Activated T-helper 17 cell treated with anti-CD3 and anti-CD28 coated beads, Interleukin-2, amount 50 U/mL, for 72 hours (primary cell): ENCODE results near the gene PIAS2. TPM values are rescaled to one million over a fixed set of nuclear protein-coding genes. Genes with fewer than 3 reads are reported as not detected.
"Not testable (repeated sequence)": the region's sequence is repeated elsewhere in the genome, so short reads cannot be mapped to it uniquely, and the experiment has no call there.

ENCODE experiments used
- ATAC-seq: fragments of 150-1000 bp; cut with Tn5 transposase; replicated peaks from 2 replicates; pipeline ENCODE4 v1.10.0; 2021; ENCODE audit warnings: mild to moderate bottlenecking, moderate library complexity
- H3K27ac Mint-ChIP-seq: one replicate; pipeline ENCODE4 v1.8.0; 2022; ENCODE audit warnings: mixed read lengths
- H3K27me3 Mint-ChIP-seq: one replicate; pipeline ENCODE4 v1.8.0; 2022; ENCODE audit warnings: mixed read lengths
- H3K36me3 Mint-ChIP-seq: one replicate; pipeline ENCODE4 v1.8.0; 2022; ENCODE audit warnings: low read depth, mild to moderate bottlenecking, mixed read lengths
- H3K4me1 Mint-ChIP-seq: one replicate; pipeline ENCODE4 v1.8.0; 2022; ENCODE audit warnings: mixed read lengths
- H3K4me3 Mint-ChIP-seq: one replicate; pipeline ENCODE4 v1.8.0; 2022; ENCODE audit warnings: mild to moderate bottlenecking, mixed read lengths
- H3K9me3 Mint-ChIP-seq: one replicate; pipeline ENCODE4 v1.8.0; 2022; ENCODE audit warnings: mixed read lengths
- total RNA-seq, 2 donors: library from RNA; stranded (reverse); gene quantifications; one replicate each; pipeline ENCODE4 v1.2.3, GENCODE V29; 2022

The PIAS2 gene
- total RNA-seq, 2 donors from 2014 or later, result 20.0 to 27.3 TPM

GRCh38 chr18:46831434-46831833 lies 85.9 kb downstream of the PIAS2 start:
- Mint-ChIP-seq H3K27ac (no peak overlapping the region), H3K4me1 (no peaks in the 10 kb centered on the region), H3K4me3 (no peak overlapping the region), H3K9me3 (no peaks in the 10 kb centered on the region), H3K27me3 (no peaks in the 10 kb centered on the region), H3K36me3 (peaks cover 78% of the 10 kb centered on the region)
- no peak for ATAC-seq

GRCh38 chr18:46830633-46831032 lies 86.7 kb downstream of the PIAS2 start:
- no peak for ATAC-seq
- Mint-ChIP-seq H3K4me3 (no peak overlapping the region), H3K27ac (no peak overlapping the region), H3K9me3 (no peaks in the 10 kb centered on the region), H3K27me3 (no peaks in the 10 kb centered on the region), H3K36me3 (peaks cover 76% of the 10 kb centered on the region), H3K4me1 (no peaks in the 10 kb centered on the region)

- no peaks in the 10 kb centered on the region for H3K27me3 Mint-ChIP-seq
These were observed 87.4 kb downstream of the PIAS2 start for GRCh38 chr18:46829947-46830346.

GRCh38 chr18:46829531-46829930 lies 87.8 kb downstream of the PIAS2 start:
- no peaks in the 10 kb centered on the region for H3K27me3 Mint-ChIP-seq
- H3K9me3 Mint-ChIP-seq, result no peaks in the 10 kb centered on the region
- no peak overlapping the region for H3K4me3 Mint-ChIP-seq
- no peak for ATAC-seq
- no peaks in the 10 kb centered on the region for H3K4me1 Mint-ChIP-seq
- peaks cover 76% of the 10 kb centered on the region for H3K36me3 Mint-ChIP-seq
- H3K27ac Mint-ChIP-seq, result no peak overlapping the region

More at GRCh38 chr18:46829947-46830346, 87.4 kb downstream of the PIAS2 start:
- Mint-ChIP-seq H3K4me1 (no peaks in the 10 kb centered on the region), H3K4me3 (no peak overlapping the region), H3K36me3 (peaks cover 77% of the 10 kb centered on the region), H3K9me3 (no peaks in the 10 kb centered on the region), H3K27ac (no peak overlapping the region)
- ATAC-seq, result no peak

- H3K27me3 Mint-ChIP-seq, result no peaks in the 10 kb centered on the region
- peak overlapping the region; percentile 79 for H3K27ac Mint-ChIP-seq
- peaks cover 6% of the 10 kb centered on the region for H3K4me1 Mint-ChIP-seq
- H3K9me3 Mint-ChIP-seq, result no peaks in the 10 kb centered on the region
- ATAC-seq, result peak; percentile 67
- H3K36me3 Mint-ChIP-seq, result peaks cover 60% of the 10 kb centered on the region
- H3K4me3 Mint-ChIP-seq, result peak overlapping the region; percentile 19
These were observed 95.2 kb downstream of the PIAS2 start for GRCh38 chr18:46821856-46822711.

- H3K4me3 Mint-ChIP-seq, result no peak overlapping the region
- H3K27me3 Mint-ChIP-seq, result no peaks in the 10 kb centered on the region
- H3K36me3 Mint-ChIP-seq, result peaks cover 49% of the 10 kb centered on the region
- H3K9me3 Mint-ChIP-seq, result no peaks in the 10 kb centered on the region
- no peak for ATAC-seq
- H3K27ac Mint-ChIP-seq, result no peak overlapping the region
- H3K4me1 Mint-ChIP-seq, result peaks cover 6% of the 10 kb centered on the region
These were observed 96.4 kb downstream of the PIAS2 start for GRCh38 chr18:46820863-46821262.

GRCh38 chr18:46815661-46816060 lies 101.6 kb downstream of the PIAS2 start:
- Mint-ChIP-seq H3K4me1 (peaks cover 4% of the 10 kb centered on the region), H3K36me3 (peaks cover 5% of the 10 kb centered on the region), H3K27ac (no peak overlapping the region), H3K4me3 (no peak overlapping the region), H3K9me3 (no peaks in the 10 kb centered on the region), H3K27me3 (no peaks in the 10 kb centered on the region)
- ATAC-seq, result no peak

GRCh38 chr18:46814399-46814798 lies 102.9 kb downstream of the PIAS2 start:
- H3K4me3 Mint-ChIP-seq, result no peak overlapping the region
- peaks cover 4% of the 10 kb centered on the region for H3K4me1 Mint-ChIP-seq
- no peaks in the 10 kb centered on the region for H3K27me3 Mint-ChIP-seq
- ATAC-seq, result no peak
- H3K9me3 Mint-ChIP-seq, result no peaks in the 10 kb centered on the region
- no peaks in the 10 kb centered on the region for H3K36me3 Mint-ChIP-seq
- H3K27ac Mint-ChIP-seq, result no peak overlapping the region

GRCh38 chr18:46812311-46812710 lies 105.0 kb downstream of the PIAS2 start:
- no peaks in the 10 kb centered on the region for H3K9me3 Mint-ChIP-seq
- peaks cover 4% of the 10 kb centered on the region for H3K4me1 Mint-ChIP-seq
- H3K36me3 Mint-ChIP-seq, result no peaks in the 10 kb centered on the region
- no peaks in the 10 kb centered on the region for H3K27me3 Mint-ChIP-seq
- ATAC-seq, result no peak
- no peak overlapping the region for H3K27ac Mint-ChIP-seq
- H3K4me3 Mint-ChIP-seq, result no peak overlapping the region

GRCh38 chr18:46810481-46811000 lies 106.8 kb downstream of the PIAS2 start:
- Mint-ChIP-seq H3K4me1 (peaks cover 4% of the 10 kb centered on the region), H3K36me3 (no peaks in the 10 kb centered on the region), H3K4me3 (no peak overlapping the region), H3K27ac (no peak overlapping the region), H3K27me3 (no peaks in the 10 kb centered on the region), H3K9me3 (no peaks in the 10 kb centered on the region)
- ATAC-seq, result no peak

GRCh38 chr18:46809145-46809544 lies 108.2 kb downstream of the PIAS2 start:
- Mint-ChIP-seq H3K27me3 (no peaks in the 10 kb centered on the region), H3K9me3 (no peaks in the 10 kb centered on the region), H3K4me1 (peaks cover 4% of the 10 kb centered on the region), H3K27ac (no peak overlapping the region), H3K4me3 (no peak overlapping the region), H3K36me3 (no peaks in the 10 kb centered on the region)
- ATAC-seq, result no peak

GRCh38 chr18:46795945-46796344 lies 121.4 kb downstream of the PIAS2 start:
- not testable (repeated sequence) for H3K36me3 Mint-ChIP-seq, H3K9me3 Mint-ChIP-seq, H3K27me3 Mint-ChIP-seq, H3K4me3 Mint-ChIP-seq, ATAC-seq, H3K4me1 Mint-ChIP-seq, H3K27ac Mint-ChIP-seq

GRCh38 chr18:46794607-46795006 lies 122.7 kb downstream of the PIAS2 start:
- ATAC-seq, result no peak
- H3K27me3 Mint-ChIP-seq, result no peaks in the 10 kb centered on the region
- H3K9me3 Mint-ChIP-seq, result no peaks in the 10 kb centered on the region
- no peaks in the 10 kb centered on the region for H3K36me3 Mint-ChIP-seq
- H3K4me1 Mint-ChIP-seq, result no peaks in the 10 kb centered on the region
- H3K4me3 Mint-ChIP-seq, result no peak overlapping the region
- no peak overlapping the region for H3K27ac Mint-ChIP-seq

GRCh38 chr18:46793565-46793964 lies 123.7 kb downstream of the PIAS2 start:
- Mint-ChIP-seq H3K4me1 (no peaks in the 10 kb centered on the region), H3K36me3 (no peaks in the 10 kb centered on the region), H3K27ac (no peak overlapping the region), H3K9me3 (no peaks in the 10 kb centered on the region), H3K27me3 (no peaks in the 10 kb centered on the region), H3K4me3 (no peak overlapping the region)
- no peak for ATAC-seq

GRCh38 chr18:46789088-46789487 lies 128.2 kb downstream of the PIAS2 start:
- Mint-ChIP-seq H3K9me3 (no peaks in the 10 kb centered on the region), H3K27ac (no peak overlapping the region), H3K36me3 (no peaks in the 10 kb centered on the region), H3K4me3 (no peak overlapping the region), H3K27me3 (no peaks in the 10 kb centered on the region), H3K4me1 (no peaks in the 10 kb centered on the region)
- ATAC-seq, result no peak
